GM23338 (cell line): ENCODE measurements around the gene CHN2. TPM values are rescaled to one million over a fixed set of nuclear protein-coding genes. Genes with fewer than 3 reads are reported as not detected.
A peak's percentile ranks its signal among the peaks of the same experiment; 100 is the strongest.

ENCODE experiments used
- ATAC-seq: fragments of 200-7000 bp; cut with Tn5 transposase; 3 replicates; pipeline ENCODE4 v1.9.1; 2020
- DNase-seq: peaks from one replicate; pipeline ENCODE4 v3.0.0-alpha.2; 2015; ENCODE audit warnings: low spot score
- H2AFZ ChIP-seq: fragments of 200-600 bp; sonication (generic); 2 replicates; pipeline ENCODE4 v1.8.0; 2016; ENCODE audit warnings: antibody characterized with exemption, mild to moderate bottlenecking, moderate library complexity
- H3F3A ChIP-seq: fragments of 200-600 bp; sonication (generic); replicated peaks from 2 replicates; pipeline ENCODE4 v1.8.0; 2017; ENCODE audit warnings: antibody characterized with exemption, mixed run types, low read depth
- H3K27ac ChIP-seq: fragments of 200-600 bp; sonication (generic); 2 replicates; pipeline ENCODE4 v1.6.1; 2016; ENCODE audit warnings: low read depth
- H3K27me3 ChIP-seq: fragments of 200-600 bp; sonication (generic); 2 replicates; pipeline ENCODE4 v1.8.0; 2016; ENCODE audit warnings: mild to moderate bottlenecking, mixed run types, moderate library complexity; ENCODE audit not compliant: insufficient read depth
- H3K36me3 ChIP-seq: fragments of 200-600 bp; sonication (generic); 2 replicates; pipeline ENCODE4 v1.8.0; 2016; ENCODE audit warnings: mild to moderate bottlenecking; ENCODE audit not compliant: insufficient read depth
- H3K4me1 ChIP-seq: fragments of 200-600 bp; sonication (generic); 2 replicates; pipeline ENCODE4 v1.8.0; 2016; ENCODE audit warnings: mild to moderate bottlenecking, moderate library complexity; ENCODE audit not compliant: insufficient read depth
- H3K4me2 ChIP-seq: fragments of 200-600 bp; sonication (generic); 2 replicates; pipeline ENCODE4 v1.7.1; 2017; ENCODE audit warnings: mixed run types
- H3K4me3 ChIP-seq: fragments of 200-600 bp; sonication (generic); 2 replicates; pipeline ENCODE4 v1.6.1; 2016; ENCODE audit warnings: mixed run types
- H3K79me2 ChIP-seq: fragments of 200-600 bp; sonication (generic); replicated peaks from 2 replicates; pipeline ENCODE4 v1.8.0; 2017; ENCODE audit warnings: mild to moderate bottlenecking; ENCODE audit not compliant: insufficient read depth
- H3K9me2 ChIP-seq: fragments of 200-600 bp; sonication (generic); 2 replicates; pipeline ENCODE4 v1.8.0; 2017; ENCODE audit not compliant: insufficient read depth
- H4K20me1 ChIP-seq: fragments of 200-600 bp; sonication (generic); replicated peaks from 2 replicates; pipeline ENCODE4 v1.8.0; 2017; ENCODE audit warnings: mild to moderate bottlenecking; ENCODE audit not compliant: insufficient read depth
- H3K27ac Mint-ChIP-seq: 2 replicates; pipeline ENCODE4 v1.8.0; 2020; ENCODE audit warnings: inconsistent platforms, mild to moderate bottlenecking, moderate library complexity, mixed read lengths
- H3K27me3 Mint-ChIP-seq: 3 replicates; pipeline ENCODE4 v1.8.0; 2022; ENCODE audit warnings: low read depth, mild to moderate bottlenecking, moderate library complexity, mixed read lengths, inconsistent platforms; ENCODE audit not compliant: insufficient read depth, poor library complexity
- H3K36me3 Mint-ChIP-seq: 3 replicates; pipeline ENCODE4 v1.8.0; 2021; ENCODE audit warnings: low read depth, mild to moderate bottlenecking, inconsistent platforms, moderate library complexity, mixed read lengths
- H3K4me1 Mint-ChIP-seq: 3 replicates; pipeline ENCODE4 v1.8.0; 2020; ENCODE audit warnings: mild to moderate bottlenecking, inconsistent platforms, mixed read lengths
- H3K4me3 Mint-ChIP-seq: 3 replicates; pipeline ENCODE4 v1.8.0; 2021; ENCODE audit warnings: moderate library complexity, mild to moderate bottlenecking, inconsistent platforms, mixed read lengths
- H3K9me3 Mint-ChIP-seq: 3 replicates; pipeline ENCODE4 v1.8.0; 2020; ENCODE audit warnings: moderate library complexity, mild to moderate bottlenecking, inconsistent platforms, mixed read lengths
- CREB1 ChIP-seq: fragments of 250-450 bp; sonication (Bioruptor Pico); IDR thresholded peaks from 2 replicates; pipeline ENCODE4 v1.5.0; 2020; ENCODE audit warnings: low read depth, mild to moderate bottlenecking, moderate library complexity
- EZH2 ChIP-seq: fragments of 200-600 bp; sonication (generic); IDR thresholded peaks from one replicate; pipeline ENCODE4 v1.8.0; 2017; ENCODE audit warnings: antibody characterized with exemption, mild to moderate bottlenecking, low read depth; ENCODE audit not compliant: unreplicated experiment
- EZH2phosphoT487 ChIP-seq: fragments of 200-600 bp; sonication (generic); IDR thresholded peaks from one replicate; pipeline ENCODE4 v1.8.1; 2018; ENCODE audit warnings: antibody characterized with exemption; ENCODE audit not compliant: unreplicated experiment
- JUNB ChIP-seq: IDR thresholded peaks from one replicate; pipeline ENCODE4 v1.6.1; 2016; ENCODE audit warnings: antibody characterized with exemption; ENCODE audit not compliant: unreplicated experiment
- NANOG ChIP-seq: IDR thresholded peaks from 2 replicates; pipeline ENCODE4 v1.6.1; 2016; ENCODE audit warnings: antibody characterized with exemption, borderline replicate concordance
- STAT1 ChIP-seq: IDR thresholded peaks from one replicate; pipeline ENCODE4 v1.6.1; 2016; ENCODE audit warnings: antibody characterized with exemption; ENCODE audit not compliant: unreplicated experiment
- ZNF331 ChIP-seq: fragments of 250-450 bp; sonication (Bioruptor Pico); IDR thresholded peaks from 2 replicates; pipeline ENCODE4 v1.5.0; 2020; ENCODE audit warnings: low read depth, mild to moderate bottlenecking, moderate library complexity
- ZNF462 ChIP-seq: fragments of 250-450 bp; sonication (Bioruptor Pico); IDR thresholded peaks from 2 replicates; pipeline ENCODE4 v1.5.0; 2020; ENCODE audit warnings: mild to moderate bottlenecking, moderate library complexity
- polyA plus RNA-seq: library from polyadenylated mRNA; unstranded; fragments of >200 nt; fragmentation: Nextera tagmentation; extraction: Ambion mirVana; gene quantifications from 2 replicates; pipeline ENCODE4 v1.2.1, GENCODE V29; 2016
- total RNA-seq: library from RNA; depleted of rRNA; stranded (reverse); fragments of >200 nt; shearing (Covaris generic); gene quantifications from 2 replicates; pipeline ENCODE4 v1.2.3, GENCODE V29; 2014

CHN2 gene
- total and polyA plus RNA-seq, 2 experiments from 2014 or later = 6.1 to 7.5 TPM

DNA sequence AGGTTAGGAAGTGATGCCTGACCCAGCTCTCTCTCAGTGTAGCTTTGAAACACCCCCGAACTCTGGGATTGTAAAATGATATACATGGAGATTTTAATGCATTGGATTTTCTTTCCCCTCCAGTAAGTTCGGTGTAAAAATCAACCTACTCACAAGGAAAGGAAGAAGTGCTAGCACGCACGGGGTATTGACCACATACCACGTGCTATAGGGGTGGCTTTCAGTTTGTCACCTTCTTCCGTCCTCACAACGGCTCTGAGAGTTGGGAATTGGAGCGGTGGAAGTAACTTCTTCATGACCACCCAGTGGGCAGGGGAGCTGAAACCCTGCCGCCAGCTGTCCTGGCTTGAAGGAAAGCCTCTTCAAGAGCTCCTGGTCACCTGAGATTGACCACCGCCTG, 219.6 kb downstream of the CHN2 start:
- Mint-ChIP-seq H3K36me3 (no peaks in the 10 kb centered on the region), H3K9me3 (no peaks in the 10 kb centered on the region), H3K4me3 (no peak overlapping the region), H3K27me3 (no peaks in the 10 kb centered on the region), H3K4me1 (0 out of 3 replicates have a peak, but pooled peaks cover 5% of the 10 kb centered on the region), H3K27ac (peak overlapping the region; percentile 74; the same call in 1 of the 2 replicates)
- H3K79me2 ChIP-seq = no peaks in the 10 kb centered on the region
- TF ChIP-seq STAT1 (no peak), EZH2phosphoT487 (no peak), ZNF331 (CRISPR knock-in tag) (no peak), CREB1 (CRISPR knock-in tag) (no peak), NANOG (no peak), JUNB (no peak), EZH2 (no peak), ZNF462 (CRISPR knock-in tag) (no peak)
- H3K4me2 ChIP-seq = no peak overlapping the region
- DNase-seq (no peak), ATAC-seq (no peak)
- H2AFZ ChIP-seq = no peak overlapping the region
- H3K36me3 ChIP-seq = no peaks in the 10 kb centered on the region
- no peak overlapping the region for H3K4me3 ChIP-seq
- no peaks in the 10 kb centered on the region for H4K20me1 ChIP-seq
- no peaks in the 10 kb centered on the region for H3K27me3 ChIP-seq
- no peaks in the 10 kb centered on the region for H3K9me2 ChIP-seq
- no peaks in the 10 kb centered on the region for H3K4me1 ChIP-seq
- no peaks in the 10 kb centered on the region for H3F3A ChIP-seq
- H3K27ac ChIP-seq = no peak overlapping the region
